Measurements from ENCODE around the gene SSH2. TPM values are rescaled to one million over a fixed set of nuclear protein-coding genes. Genes with fewer than 3 reads are reported as not detected.
A peak's percentile ranks its signal among the peaks of the same experiment; 100 is the strongest.

SSH2 gene
- total and polyA plus RNA-seq, 2 donors (not counting 1 experiment from before 2014, with no cell fraction given), result 51.5 to 183 TPM

DNA sequence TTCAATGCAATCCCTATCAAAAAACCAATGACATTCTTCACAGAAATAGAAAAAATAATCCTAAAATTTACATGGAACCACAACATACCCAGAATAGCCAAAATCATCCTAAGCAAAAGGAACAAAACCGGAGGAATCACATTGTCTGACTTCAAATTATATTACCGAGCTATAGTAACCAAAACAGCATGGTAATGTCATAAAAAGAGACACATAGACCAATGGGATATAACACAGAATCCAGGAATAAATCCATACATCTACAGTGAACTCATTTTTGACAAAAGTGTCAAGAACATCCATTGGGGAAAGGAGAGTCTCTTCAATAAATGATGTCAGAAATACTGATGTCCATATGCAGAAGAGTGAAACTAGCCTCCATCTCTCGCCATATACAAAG, 201.5 kb downstream of the SSH2 start:
- Mint-ChIP-seq H3K4me3 (no peak overlapping the region), H3K4me1 (peaks cover 67% of the 10 kb centered on the region), H3K27ac (peak overlapping the region; percentile 59), H3K27me3 (no peaks in the 10 kb centered on the region), H3K9me3 (ENCODE audit: insufficient read depth) (peaks cover 3% of the 10 kb centered on the region)
- Histone ChIP-seq H4K20me1 (ENCODE audit: control insufficient read depth, insufficient read depth, low read length, poor library complexity, severe bottlenecking) (no peaks in the 10 kb centered on the region), H3K9ac (ENCODE audit: low read length) (no peak overlapping the region), H2AFZ (ENCODE audit: insufficient read depth, low read depth, low read length, poor library complexity, severe bottlenecking) (no peak overlapping the region), H3K4me2 (replicated peaks; ENCODE audit: low read depth, low read length, poor library complexity, severe bottlenecking) (no peak overlapping the region), H3K79me2 (ENCODE audit: control insufficient read depth, insufficient read depth, low read length) (peaks cover 87% of the 10 kb centered on the region), H3K27ac (ENCODE audit: low read length in 2 of 2) (peak overlapping the region in 1 of 2 donors; percentile 54), H3K4me1 (ENCODE audit: control insufficient read depth in 2 of 2, insufficient read depth in 2 of 2, low read length in 2 of 2) (peaks cover 48 to 54% of the 10 kb centered on the region in 2 donors), H3K9me3 (ENCODE audit: control extremely low read depth in 1 of 3, control insufficient read depth in 2 of 3, insufficient read depth in 1 of 3, low read length in 2 of 3) (peaks cover 1 to 5% (median 4%) of the 10 kb centered on the region in 3 donors), H3K36me3 (replicated peaks in 1 of 2; ENCODE audit: control extremely low read depth in 1 of 2, control insufficient read depth in 1 of 2, extremely low read depth in 1 of 2, insufficient read depth in 2 of 2, low read length in 1 of 2) (peaks cover 1 to 5% of the 10 kb centered on the region in 2 experiments), H3K27me3 (replicated peaks in 1 of 4; ENCODE audit: control extremely low read depth in 1 of 4, control insufficient read depth in 3 of 4, insufficient read depth in 4 of 4, low read length in 3 of 4) (no peaks in the 10 kb centered on the region), H3K4me3 (ENCODE audit: control extremely low read depth in 1 of 5, extremely low read depth in 1 of 5, insufficient read depth in 1 of 5, low read depth in 2 of 5, low read length in 4 of 5) (no peak overlapping the region)
- TF ChIP-seq, protein P1, sequence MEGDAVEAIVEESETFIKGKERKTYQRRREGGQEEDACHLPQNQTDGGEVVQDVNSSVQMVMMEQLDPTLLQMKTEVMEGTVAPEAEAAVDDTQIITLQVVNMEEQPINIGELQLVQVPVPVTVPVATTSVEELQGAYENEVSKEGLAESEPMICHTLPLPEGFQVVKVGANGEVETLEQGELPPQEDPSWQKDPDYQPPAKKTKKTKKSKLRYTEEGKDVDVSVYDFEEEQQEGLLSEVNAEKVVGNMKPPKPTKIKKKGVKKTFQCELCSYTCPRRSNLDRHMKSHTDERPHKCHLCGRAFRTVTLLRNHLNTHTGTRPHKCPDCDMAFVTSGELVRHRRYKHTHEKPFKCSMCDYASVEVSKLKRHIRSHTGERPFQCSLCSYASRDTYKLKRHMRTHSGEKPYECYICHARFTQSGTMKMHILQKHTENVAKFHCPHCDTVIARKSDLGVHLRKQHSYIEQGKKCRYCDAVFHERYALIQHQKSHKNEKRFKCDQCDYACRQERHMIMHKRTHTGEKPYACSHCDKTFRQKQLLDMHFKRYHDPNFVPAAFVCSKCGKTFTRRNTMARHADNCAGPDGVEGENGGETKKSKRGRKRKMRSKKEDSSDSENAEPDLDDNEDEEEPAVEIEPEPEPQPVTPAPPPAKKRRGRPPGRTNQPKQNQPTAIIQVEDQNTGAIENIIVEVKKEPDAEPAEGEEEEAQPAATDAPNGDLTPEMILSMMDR (IDR thresholded peaks at IDR 0.05), result no peak
- no peak for TF ChIP-seq EZH2 (IDR thresholded peaks at IDR 0.05; ENCODE audit: borderline replicate concordance, insufficient read depth, low read depth, low read length, poor library complexity, severe bottlenecking)
- ChIA-PET CTCF (no interaction called here), POLR2A (no interaction called here)
- DNase-seq (no peak), ATAC-seq (ENCODE audit: low read depth) (no peak)
- WGBS (ENCODE audit: insufficient coverage), result 100% methylated on average over 1 of the region's 3 CpGs
- intact Hi-C loops (cut with micrococcal nuclease), result no loop called here

DNA sequence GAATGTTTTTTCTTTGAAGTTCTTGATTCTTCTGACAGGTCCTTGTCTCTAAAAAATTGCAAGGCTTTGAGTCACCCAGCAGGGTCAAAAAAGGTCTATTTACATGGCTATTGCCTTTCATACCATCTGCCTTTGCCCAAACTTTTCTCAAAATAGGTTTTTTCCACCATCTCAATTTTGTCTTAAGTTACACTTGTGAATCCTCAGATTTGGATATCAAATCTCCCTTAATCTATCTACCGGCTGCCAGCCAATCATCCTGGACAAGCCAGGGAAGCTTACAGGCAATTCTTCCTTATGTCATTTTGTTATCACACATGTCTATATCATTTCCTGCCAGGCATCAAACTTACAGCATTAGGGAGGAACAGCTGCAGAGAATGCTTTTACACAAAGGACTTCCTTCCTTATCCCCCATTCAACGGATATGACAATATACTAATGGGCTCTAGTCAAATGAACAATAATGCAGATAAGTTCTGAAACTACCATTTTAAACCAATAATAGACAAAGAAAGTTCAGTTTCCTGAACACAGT, 203.2 kb downstream of the SSH2 start:
- CTCF ChIA-PET, result interaction anchor here (0.9 to 1.8 kb wide), 7 partner anchors 9 to 79 kb away, joined by 3 to 4 read pairs (median 3); no protein-coding TSS in a partner anchor
- H3K4me3 ChIP-seq (ENCODE audit: control extremely low read depth in 1 of 5, extremely low read depth in 1 of 5, insufficient read depth in 1 of 5, low read depth in 2 of 5, low read length in 4 of 5), result peak overlapping the region in 2 of 5 experiments; percentile 7 to 48

More for the DNA sequence above, 203.2 kb downstream of the SSH2 start:
- 22% methylated on average over 1 of the region's 2 CpGs for WGBS (ENCODE audit: insufficient coverage)
- H2AFZ ChIP-seq (ENCODE audit: insufficient read depth, low read depth, low read length, poor library complexity, severe bottlenecking), result peak overlapping the region; percentile 52
- H3K27ac ChIP-seq (ENCODE audit: low read length in 2 of 2), result peak overlapping the region; percentile 59 to 89
- peak overlapping the region; percentile 51 for H3K9ac ChIP-seq (ENCODE audit: low read length)
- intact Hi-C loops (cut with micrococcal nuclease), result loop anchor here (2.0 kb wide), 1 partner anchor 14 kb away; no protein-coding TSS in a partner anchor
- Mint-ChIP-seq H3K27me3 (no peaks in the 10 kb centered on the region), H3K9me3 (ENCODE audit: insufficient read depth) (peaks cover 3% of the 10 kb centered on the region), H3K27ac (peak overlapping the region; percentile 64), H3K4me3 (peak overlapping the region; percentile 29), H3K4me1 (peaks cover 69% of the 10 kb centered on the region)
- peaks cover 73% of the 10 kb centered on the region for H3K79me2 ChIP-seq (ENCODE audit: control insufficient read depth, insufficient read depth, low read length)
- peaks cover 1 to 5% (median 4%) of the 10 kb centered on the region in 3 donors for H3K9me3 ChIP-seq (ENCODE audit: control extremely low read depth in 1 of 3, control insufficient read depth in 2 of 3, insufficient read depth in 1 of 3, low read length in 2 of 3)
- H3K4me1 ChIP-seq (ENCODE audit: control insufficient read depth in 2 of 2, insufficient read depth in 2 of 2, low read length in 2 of 2), result peaks cover 54 to 60% of the 10 kb centered on the region in 2 donors
- no peaks in the 10 kb centered on the region for H3K27me3 ChIP-seq (replicated peaks in 1 of 4; ENCODE audit: control extremely low read depth in 1 of 4, control insufficient read depth in 3 of 4, insufficient read depth in 4 of 4, low read length in 3 of 4)
- ATAC-seq (ENCODE audit: low read depth), result no peak
- TF ChIP-seq, protein P1 (IDR thresholded peaks at IDR 0.05), result no peak
- no peak for TF ChIP-seq EZH2 (IDR thresholded peaks at IDR 0.05; ENCODE audit: borderline replicate concordance, insufficient read depth, low read depth, low read length, poor library complexity, severe bottlenecking)
- H3K4me2 ChIP-seq (replicated peaks; ENCODE audit: low read depth, low read length, poor library complexity, severe bottlenecking), result peak overlapping the region; percentile 66
- peak; percentile 64 for DNase-seq
- POLR2A ChIA-PET, result interaction anchor here (1.0 kb wide), 1 partner anchor 20 kb away, joined by 3 read pairs; no protein-coding TSS in a partner anchor
- H4K20me1 ChIP-seq (ENCODE audit: control insufficient read depth, insufficient read depth, low read length, poor library complexity, severe bottlenecking), result no peaks in the 10 kb centered on the region
- H3K36me3 ChIP-seq (replicated peaks in 1 of 2; ENCODE audit: control extremely low read depth in 1 of 2, control insufficient read depth in 1 of 2, extremely low read depth in 1 of 2, insufficient read depth in 2 of 2, low read length in 1 of 2), result peaks cover 0 to 2% of the 10 kb centered on the region in 2 experiments

Measured in B cell (primary cell).